GM20000 (cell line): ENCODE measurements around the gene DHFR.
"Not testable (repeated sequence)": the region's sequence is repeated elsewhere in the genome, so short reads cannot be mapped to it uniquely, and the experiment has no call there.

Experiments
- DNase-seq: peaks from one replicate; pipeline ENCODE4 v3.0.0; 2012; ENCODE audit warnings: low spot score
- CTCF ChIP-seq: IDR thresholded peaks from 2 replicates; pipeline ENCODE4 v1.5.1; 2012; ENCODE audit warnings: mild to moderate bottlenecking, control low read depth; ENCODE audit errors: extremely low read depth, missing control alignments

Gene DHFR

GRCh38 chr5:80584770-80585169 is 70.0 kb downstream of the DHFR start:
- no peak for TF ChIP-seq CTCF
- no peak for DNase-seq

DNA sequence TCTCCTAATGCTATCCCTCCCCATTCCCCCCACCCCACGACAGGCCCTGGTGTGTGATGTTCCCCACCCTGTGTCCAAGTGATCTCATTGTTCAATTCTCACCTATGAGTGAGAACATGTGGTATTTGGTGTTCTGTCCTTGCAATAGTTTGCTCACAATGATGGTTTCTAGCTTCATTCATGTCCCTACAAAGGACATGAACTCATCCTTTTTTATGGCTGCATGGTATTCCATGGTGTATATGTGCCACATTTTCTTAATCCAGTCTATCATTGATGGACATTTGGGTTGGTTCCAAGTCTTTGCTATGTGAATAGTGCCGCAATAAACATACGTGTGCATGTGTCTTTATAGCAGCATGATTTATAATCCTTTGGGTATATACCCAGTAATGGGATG is 74.5 kb downstream of the DHFR start:
- DNase-seq: not testable (repeated sequence)

DNA sequence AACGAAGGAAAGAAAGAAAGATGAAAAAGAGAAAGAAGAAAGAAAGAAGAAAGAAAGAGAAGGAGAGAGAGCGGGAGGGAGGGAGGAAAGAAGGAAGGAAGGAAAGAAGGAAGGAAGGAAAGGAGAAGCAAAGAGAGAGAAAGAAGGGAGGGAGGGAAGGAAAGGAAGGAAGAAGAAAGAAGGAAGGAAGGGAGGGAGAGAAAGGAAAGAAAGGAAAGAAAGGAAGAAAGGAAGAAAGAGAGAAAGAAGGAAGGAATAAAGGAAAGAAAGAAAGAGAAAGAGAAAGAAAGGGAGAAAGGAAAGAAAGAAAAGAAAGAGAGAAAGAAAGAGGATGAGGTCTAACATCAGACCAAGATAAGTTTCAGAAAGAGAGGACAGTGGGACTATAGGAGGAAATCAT is 75.7 kb downstream of the DHFR start:
- no peak for DNase-seq
- no peak for TF ChIP-seq CTCF

DNA sequence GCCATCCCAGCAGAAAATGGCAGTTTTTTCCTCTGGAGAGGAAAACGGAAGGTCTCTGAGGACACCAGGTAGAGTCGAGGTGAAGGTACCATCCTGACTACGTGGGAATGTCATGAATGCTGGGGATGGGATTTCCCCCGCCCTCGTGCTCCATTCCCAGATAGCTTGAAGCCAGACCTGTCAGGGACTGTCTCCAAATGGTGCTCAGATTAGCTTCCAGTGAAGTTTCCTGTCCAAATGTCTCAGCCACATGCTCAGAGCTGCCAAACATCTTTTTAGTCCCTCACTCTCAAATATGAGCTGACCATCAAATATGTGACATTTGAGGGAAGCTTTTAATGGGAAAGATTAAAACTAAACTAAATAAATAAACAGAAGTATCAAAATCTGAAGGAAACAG is 77.1 kb downstream of the DHFR start:
- DNase-seq: no peak
- no peak for TF ChIP-seq CTCF

- DNase-seq: no peak
- no peak for TF ChIP-seq CTCF
Observed at GRCh38 chr5:80576383-80576782, 78.4 kb downstream of the DHFR start.
